ENCODE measurements around the gene RASGRP2.

RASGRP2 gene

DNA sequence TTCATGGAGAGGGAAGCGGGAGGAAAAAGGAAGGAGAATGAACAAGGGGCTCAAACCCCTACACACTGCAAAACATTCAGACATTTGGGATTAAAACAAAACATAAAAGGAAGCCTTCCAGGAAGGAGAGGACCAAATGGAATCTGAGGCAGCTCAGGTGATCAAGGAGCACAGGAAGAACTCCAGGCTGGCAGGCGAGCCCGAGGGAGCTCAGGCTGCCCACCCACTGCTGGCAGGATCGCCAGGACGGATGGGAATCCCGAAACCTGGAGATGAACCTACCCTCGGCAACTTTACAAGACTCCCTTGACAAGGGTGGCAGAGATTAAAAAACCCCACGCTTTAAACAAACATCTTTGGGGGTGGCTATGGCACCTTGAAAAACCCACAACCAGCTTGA, 20.8 kb upstream of the RASGRP2 start:
- Mint-ChIP-seq H3K4me1 (ENCODE audit: low read depth) (peaks cover 73% of the 10 kb centered on the region), H3K36me3 (ENCODE audit: low read depth) (peaks cover 78% of the 10 kb centered on the region), H3K4me3 (peak overlapping the region; percentile 85)

DNA sequence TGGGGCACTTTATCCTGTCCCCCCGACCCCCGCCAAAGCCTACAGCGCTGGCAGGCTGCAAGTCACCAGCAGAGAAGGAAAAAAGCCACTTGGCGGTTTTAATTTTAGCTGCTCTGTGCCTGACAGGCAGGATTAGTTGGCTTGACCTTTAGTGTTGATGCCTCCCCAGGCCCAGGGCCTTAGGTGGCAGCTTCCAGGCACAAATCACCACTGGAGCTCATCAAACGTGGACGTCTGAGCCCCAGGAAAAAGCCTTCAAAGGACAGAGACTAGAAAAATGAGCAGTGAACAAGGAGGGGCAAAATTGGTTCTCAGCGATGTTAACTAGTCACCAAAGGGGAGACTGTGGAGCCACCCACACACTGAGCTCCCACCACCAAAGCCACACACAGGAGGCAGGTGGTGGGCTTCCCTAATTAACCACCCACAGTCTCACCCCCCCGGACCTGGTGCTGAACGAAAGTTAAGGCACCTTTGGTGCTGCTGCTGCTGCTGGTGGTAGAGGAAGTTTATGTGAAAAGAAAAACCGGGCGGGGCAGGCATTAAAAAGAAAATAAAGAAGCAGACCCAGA, 20.2 kb upstream of the RASGRP2 start:
- Mint-ChIP-seq H3K4me3 (peak overlapping the region; percentile 85), H3K27me3 (ENCODE audit: low read depth) (no peaks in the 10 kb centered on the region)

More for the DNA sequence above, 20.8 kb upstream of the RASGRP2 start:
- Mint-ChIP-seq H3K27me3 (ENCODE audit: low read depth) (no peaks in the 10 kb centered on the region), H3K27ac (peak overlapping the region; percentile 96), H3K9me3 (no peaks in the 10 kb centered on the region)
- no peak for DNase-seq (ENCODE audit: low spot score)

DNA sequence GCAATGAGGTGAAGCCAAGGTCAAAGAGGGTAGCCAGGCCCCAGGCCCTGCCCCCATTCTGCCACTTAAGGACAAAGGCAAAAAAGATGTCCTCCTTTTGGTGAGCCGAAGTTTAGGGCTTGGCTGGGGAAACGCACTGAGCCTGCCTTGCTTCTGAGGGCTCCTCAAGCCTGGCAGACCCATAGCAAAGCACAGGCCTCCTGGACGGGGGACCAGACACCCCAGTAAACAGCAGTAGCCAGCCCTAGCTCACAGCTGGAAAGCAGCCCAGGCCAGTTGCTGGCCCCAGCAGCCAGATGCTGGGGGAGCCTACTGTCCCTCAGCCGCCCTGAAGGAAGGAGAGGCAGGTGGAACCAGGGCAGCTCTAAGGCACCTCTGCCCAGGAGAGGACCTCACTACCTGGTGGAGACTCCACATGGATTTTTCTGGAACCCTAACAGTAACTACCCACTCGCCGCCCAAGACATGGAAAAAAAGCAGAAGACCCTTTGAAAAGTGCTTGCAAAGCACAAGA, 19.6 kb upstream of the RASGRP2 start:
- Mint-ChIP-seq H3K4me1 (ENCODE audit: low read depth) (peaks cover 66% of the 10 kb centered on the region), H3K27me3 (ENCODE audit: low read depth) (no peaks in the 10 kb centered on the region), H3K4me3 (peak overlapping the region; percentile 85), H3K9me3 (no peaks in the 10 kb centered on the region), H3K36me3 (ENCODE audit: low read depth) (peaks cover 67% of the 10 kb centered on the region), H3K27ac (peak overlapping the region; percentile 96)
- no peak for DNase-seq (ENCODE audit: low spot score)

More for the DNA sequence above, 20.2 kb upstream of the RASGRP2 start:
- peaks cover 67% of the 10 kb centered on the region for H3K4me1 Mint-ChIP-seq (ENCODE audit: low read depth)
- DNase-seq (ENCODE audit: low spot score): no peak
- H3K27ac Mint-ChIP-seq: peak overlapping the region; percentile 96
- H3K9me3 Mint-ChIP-seq: no peaks in the 10 kb centered on the region
- H3K36me3 Mint-ChIP-seq (ENCODE audit: low read depth): peaks cover 72% of the 10 kb centered on the region

DNA sequence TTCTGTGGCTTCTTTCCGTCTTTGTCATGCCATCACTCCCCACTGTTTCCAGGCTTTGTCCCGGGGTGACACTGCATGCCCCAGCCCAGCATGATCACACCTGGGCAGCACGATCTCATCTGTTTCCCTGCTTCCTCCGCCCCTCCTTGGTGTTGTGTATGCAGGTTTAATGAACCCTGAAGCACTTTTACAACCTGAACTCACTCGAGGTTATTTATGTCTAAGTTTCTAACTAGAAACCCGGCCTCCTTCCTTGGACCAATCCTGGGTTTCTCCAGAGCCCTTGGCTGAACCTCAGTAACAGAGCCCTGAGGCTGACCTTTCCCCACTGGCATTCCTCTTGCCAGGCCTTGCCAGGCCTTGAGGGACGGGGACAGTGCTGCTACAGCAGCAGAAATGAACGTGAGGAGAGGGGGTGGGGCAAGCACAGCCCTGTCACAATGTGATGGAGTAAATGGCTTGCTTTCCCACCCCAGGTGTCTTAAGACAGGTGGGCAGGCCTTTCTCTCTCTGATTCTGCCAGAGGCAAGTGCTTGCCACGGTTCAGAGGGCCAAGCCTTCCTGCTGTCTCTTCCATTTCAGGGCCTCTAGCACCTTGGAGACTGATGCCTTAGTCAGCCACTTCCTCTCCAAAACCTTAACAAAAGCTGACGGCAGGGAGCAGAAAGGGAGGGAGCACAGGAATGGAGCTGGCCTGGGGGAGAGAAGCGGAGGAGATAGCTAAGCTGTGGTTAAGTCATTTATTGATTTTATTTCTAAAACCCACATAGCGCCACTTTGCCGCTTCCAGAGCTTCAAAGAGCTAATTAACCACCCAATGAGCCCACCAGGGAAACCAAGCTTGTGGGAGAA, 19.0 kb upstream of the RASGRP2 start:
- DNase-seq (ENCODE audit: low spot score): no peak
- Mint-ChIP-seq H3K27me3 (ENCODE audit: low read depth) (no peaks in the 10 kb centered on the region), H3K9me3 (no peaks in the 10 kb centered on the region), H3K4me1 (ENCODE audit: low read depth) (peaks cover 60% of the 10 kb centered on the region), H3K27ac (peak overlapping the region; percentile 96), H3K4me3 (peak overlapping the region; percentile 85), H3K36me3 (ENCODE audit: low read depth) (peaks cover 60% of the 10 kb centered on the region)

DNA sequence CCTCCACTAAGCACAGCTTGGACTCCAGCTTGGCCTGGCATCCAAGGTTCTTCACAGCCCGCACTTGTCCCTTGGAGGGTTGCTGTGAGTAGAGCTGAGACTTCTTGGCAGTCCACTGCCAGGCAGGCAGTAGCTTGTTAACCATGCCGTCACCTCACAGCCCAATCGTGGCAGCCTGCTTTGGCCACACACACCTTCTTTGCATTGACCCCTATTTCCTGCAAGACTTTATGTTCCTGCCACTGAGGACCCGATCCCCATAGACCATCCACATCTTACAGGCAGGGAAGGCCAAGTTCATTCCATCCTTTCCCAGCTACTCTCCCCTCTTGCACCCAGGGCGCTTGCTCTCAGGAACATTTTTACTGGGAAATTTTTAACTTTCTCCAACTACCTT, 18.3 kb upstream of the RASGRP2 start:
- Mint-ChIP-seq H3K36me3 (ENCODE audit: low read depth) (peaks cover 56% of the 10 kb centered on the region), H3K4me3 (peak overlapping the region; percentile 85), H3K4me1 (ENCODE audit: low read depth) (peaks cover 55% of the 10 kb centered on the region), H3K9me3 (no peaks in the 10 kb centered on the region), H3K27ac (peak overlapping the region; percentile 96), H3K27me3 (ENCODE audit: low read depth) (no peaks in the 10 kb centered on the region)
- DNase-seq (ENCODE audit: low spot score): no peak

DNA sequence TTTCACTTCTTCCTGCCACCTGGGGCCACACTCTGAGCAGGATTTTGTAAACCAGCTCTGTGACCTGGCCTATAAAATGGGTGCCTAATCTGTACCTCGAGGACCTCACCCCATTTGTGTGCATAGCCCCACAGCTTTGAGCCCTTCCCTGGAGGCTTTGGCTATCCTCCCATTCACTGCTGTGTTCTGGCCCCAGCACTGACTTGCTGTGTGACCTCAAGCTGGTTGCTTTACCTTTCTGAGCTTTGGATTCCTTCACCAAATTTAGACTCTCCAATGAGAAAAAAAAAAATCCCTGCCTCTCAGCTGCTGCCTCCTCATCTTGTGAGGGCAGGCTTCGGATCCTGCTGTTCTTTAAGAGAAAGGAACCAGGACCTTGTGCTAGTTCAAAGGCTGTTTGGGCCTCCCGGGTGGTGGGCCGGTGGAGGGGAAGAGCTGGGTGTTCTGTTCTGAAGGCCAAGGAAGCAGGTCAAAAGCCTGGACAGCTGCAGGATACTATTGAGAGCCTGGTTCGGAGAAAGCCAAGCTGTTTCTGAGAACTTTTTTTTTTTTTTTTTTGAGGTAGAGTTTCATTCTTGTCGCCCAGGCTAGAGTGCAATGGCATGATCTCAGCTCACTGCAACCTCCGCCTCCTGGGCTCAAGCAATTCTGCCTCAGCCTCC, 16.9 kb upstream of the RASGRP2 start:
- H3K27me3 Mint-ChIP-seq (ENCODE audit: low read depth): no peaks in the 10 kb centered on the region
- H3K36me3 Mint-ChIP-seq (ENCODE audit: low read depth): peaks cover 45% of the 10 kb centered on the region
- H3K4me1 Mint-ChIP-seq (ENCODE audit: low read depth): peaks cover 50% of the 10 kb centered on the region
- H3K9me3 Mint-ChIP-seq: no peaks in the 10 kb centered on the region
- no peak for DNase-seq (ENCODE audit: low spot score)
- H3K4me3 Mint-ChIP-seq: peak overlapping the region; percentile 76
- peak overlapping the region; percentile 90 for H3K27ac Mint-ChIP-seq

DNA sequence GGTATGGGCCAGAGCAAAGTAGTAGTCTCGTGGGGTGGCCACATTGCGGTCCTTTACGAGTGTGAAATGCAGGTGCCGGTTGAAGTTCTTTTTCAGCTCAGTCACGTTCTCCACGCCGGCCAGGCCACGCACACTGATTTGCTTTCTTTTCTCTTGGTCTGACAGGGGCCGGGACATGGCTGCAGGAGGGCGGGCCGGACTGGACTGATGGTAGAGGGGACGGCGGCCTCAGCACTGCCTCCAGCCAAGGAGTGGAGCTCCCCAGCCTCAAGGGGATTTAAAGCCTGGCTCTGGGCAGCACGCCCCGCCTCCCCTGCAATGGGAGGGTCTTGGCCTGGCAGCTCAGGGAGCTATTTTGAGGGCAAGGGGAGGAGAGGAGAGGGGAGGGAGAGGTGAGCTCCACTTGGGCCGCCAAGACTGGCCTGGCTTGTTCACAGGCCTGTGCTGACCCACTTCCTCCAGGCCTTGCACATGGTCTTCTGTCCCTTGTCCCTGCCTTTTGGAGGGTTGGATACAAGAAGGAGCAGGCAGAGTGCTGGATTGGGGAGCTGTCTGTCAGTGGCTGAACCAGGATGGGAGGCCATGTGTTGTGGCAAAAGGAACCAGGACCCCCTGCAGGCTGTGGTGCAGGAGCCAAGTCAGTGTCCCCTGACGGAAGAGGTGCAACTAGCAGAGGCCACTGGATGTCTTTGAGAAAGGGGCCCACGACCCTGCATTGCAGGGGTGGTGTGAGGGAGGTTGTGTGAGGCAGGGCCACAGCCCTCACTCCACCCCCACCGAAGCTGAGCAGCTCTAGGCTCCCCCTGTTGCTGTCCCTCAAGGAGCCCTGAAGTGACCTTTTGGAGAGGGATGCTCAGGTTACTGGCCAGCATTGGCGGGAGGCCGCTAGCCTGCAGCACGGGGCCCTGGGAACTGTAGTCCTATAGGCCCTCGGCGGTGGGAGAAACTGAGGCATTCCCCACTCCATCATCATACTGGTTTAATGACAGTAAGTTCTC, 16.1 kb upstream of the RASGRP2 start, which contains the start of gene PYGM:
TSS of gene PYGM (minus strand) at position 253 of the 998 bp plus-strand sequence. CDS start at position 177, 76 bp downstream.
- Mint-ChIP-seq H3K36me3 (ENCODE audit: low read depth) (peaks cover 38% of the 10 kb centered on the region), H3K4me3 (peak within 1 kb of the TSS; percentile 76), H3K27ac (peak within 1 kb of the TSS; percentile 90), H3K9me3 (no peaks in the 10 kb centered on the region), H3K27me3 (ENCODE audit: low read depth) (no peaks in the 10 kb centered on the region), H3K4me1 (ENCODE audit: low read depth) (peaks cover 45% of the 10 kb centered on the region)
- DNase-seq (ENCODE audit: low spot score): no peak

DNA sequence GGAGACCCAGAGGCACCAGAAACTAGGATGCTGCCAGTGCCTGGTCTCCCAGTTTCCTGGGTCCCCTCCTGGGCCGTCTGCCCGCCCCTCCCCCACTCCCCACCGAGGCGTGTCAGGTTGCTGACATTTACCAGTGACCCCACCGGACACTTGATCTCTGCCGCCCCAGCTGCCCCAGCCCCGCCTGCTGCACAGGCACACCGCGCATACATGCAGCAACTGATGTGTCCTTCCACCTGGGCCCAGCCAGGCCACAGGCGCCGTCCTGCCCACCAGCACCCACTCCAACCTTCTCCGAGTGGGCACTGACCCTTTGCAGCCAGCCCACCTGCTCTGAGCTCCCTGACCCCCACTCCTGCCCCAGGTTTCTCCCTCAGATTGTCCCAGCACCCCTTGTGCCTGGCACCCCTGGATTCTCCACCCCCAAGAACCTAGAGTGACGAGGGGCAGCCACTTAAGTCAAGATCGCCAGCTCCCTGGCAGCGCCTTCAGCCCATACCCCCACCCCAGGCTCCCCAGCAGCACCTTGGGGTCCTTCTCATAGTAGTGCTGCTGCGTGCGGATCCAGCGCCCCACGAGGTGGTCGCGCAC, 15.3 kb upstream of the RASGRP2 start:
- Mint-ChIP-seq H3K4me3 (no peak overlapping the region), H3K36me3 (ENCODE audit: low read depth) (peaks cover 30% of the 10 kb centered on the region)

DNA sequence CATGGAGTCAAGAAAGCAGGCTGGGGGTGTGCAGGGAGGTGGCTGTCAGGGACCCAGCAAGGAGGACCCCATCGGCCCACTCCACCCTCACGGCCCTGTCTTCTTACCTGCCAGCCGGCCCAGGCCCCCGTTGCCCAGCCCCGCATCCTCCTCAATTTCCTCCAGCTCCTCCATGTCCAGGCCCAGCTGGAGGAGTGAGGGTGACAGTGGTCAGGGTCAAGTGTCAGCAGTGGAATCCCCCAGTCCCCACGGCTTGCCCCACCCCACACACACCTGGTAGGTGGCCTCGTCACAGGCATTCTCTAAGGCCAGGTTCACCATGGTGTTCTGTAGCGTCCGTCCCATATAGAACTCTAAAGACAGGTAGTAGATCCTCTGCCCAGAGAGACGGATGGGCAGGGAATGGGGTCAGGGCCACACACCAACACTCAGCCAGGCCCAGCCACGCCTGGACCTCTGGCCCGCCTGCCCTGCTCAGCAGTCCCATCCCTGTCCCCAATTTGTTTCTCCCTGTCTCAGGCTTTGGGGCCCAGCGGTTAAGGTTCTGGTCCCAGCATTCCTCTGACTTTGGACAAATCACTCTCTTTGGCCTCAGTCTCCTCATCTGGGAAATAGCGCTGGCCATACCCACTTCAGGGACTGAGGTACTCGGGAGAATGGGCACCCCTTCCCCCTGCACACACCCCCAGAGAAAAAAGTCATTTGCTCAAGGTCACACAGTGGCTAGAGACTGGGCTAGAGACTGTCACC, 14.6 kb upstream of the RASGRP2 start:
- Mint-ChIP-seq H3K4me3 (no peak overlapping the region), H3K27ac (no peak overlapping the region), H3K27me3 (ENCODE audit: low read depth) (no peaks in the 10 kb centered on the region), H3K9me3 (no peaks in the 10 kb centered on the region), H3K36me3 (ENCODE audit: low read depth) (peaks cover 23% of the 10 kb centered on the region), H3K4me1 (ENCODE audit: low read depth) (peaks cover 30% of the 10 kb centered on the region)
- DNase-seq (ENCODE audit: low spot score): no peak

More for the DNA sequence above, 15.3 kb upstream of the RASGRP2 start:
- Mint-ChIP-seq H3K4me1 (ENCODE audit: low read depth) (peaks cover 37% of the 10 kb centered on the region), H3K27ac (peak overlapping the region; percentile 65), H3K9me3 (no peaks in the 10 kb centered on the region), H3K27me3 (ENCODE audit: low read depth) (no peaks in the 10 kb centered on the region)
- no peak for DNase-seq (ENCODE audit: low spot score)

DNA sequence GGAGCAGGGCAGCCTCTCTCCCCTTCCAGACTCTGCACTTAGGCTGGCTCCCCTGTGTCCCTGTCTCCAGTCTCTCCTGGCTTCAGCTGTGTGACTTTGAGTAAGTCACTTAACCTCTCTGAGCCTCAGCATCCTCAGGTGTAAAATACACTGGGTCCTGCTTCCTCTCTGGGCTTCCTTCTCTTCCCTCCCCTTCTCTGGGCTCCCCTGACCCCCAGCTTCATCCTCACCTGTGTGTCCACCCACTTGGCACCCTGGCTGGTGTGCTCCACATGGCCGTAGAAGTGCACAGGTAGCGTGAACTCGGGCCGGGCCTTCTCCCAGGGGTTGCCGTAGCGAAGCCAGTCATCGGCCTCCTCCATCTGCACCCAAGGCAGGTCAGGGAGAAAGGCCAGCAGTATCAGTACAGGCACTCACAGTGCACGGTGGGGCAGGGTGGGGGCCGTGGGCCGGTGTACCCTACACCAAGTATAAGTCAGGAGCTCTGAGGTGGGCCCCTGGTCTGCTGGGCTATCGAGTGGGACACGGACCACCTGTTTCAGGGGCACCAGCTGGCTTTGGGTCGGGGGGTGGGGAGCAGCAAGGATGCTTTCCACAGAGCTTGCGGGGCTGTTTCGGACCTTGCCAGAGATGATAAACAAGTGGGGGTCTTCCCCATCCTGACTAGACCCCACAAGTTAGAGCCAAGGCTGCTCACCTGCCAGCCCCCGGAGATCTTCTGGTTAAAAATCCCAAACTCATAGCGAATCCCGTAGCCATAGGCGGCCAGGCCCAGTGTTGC, 13.8 kb upstream of the RASGRP2 start:
- H3K9me3 Mint-ChIP-seq: no peaks in the 10 kb centered on the region
- no peak for DNase-seq (ENCODE audit: low spot score)
- H3K27ac Mint-ChIP-seq: peak overlapping the region; percentile 20
- H3K36me3 Mint-ChIP-seq (ENCODE audit: low read depth): peaks cover 18% of the 10 kb centered on the region
- no peak overlapping the region for H3K4me3 Mint-ChIP-seq
- H3K4me1 Mint-ChIP-seq (ENCODE audit: low read depth): peaks cover 23% of the 10 kb centered on the region
- no peaks in the 10 kb centered on the region for H3K27me3 Mint-ChIP-seq (ENCODE audit: low read depth)

DNA sequence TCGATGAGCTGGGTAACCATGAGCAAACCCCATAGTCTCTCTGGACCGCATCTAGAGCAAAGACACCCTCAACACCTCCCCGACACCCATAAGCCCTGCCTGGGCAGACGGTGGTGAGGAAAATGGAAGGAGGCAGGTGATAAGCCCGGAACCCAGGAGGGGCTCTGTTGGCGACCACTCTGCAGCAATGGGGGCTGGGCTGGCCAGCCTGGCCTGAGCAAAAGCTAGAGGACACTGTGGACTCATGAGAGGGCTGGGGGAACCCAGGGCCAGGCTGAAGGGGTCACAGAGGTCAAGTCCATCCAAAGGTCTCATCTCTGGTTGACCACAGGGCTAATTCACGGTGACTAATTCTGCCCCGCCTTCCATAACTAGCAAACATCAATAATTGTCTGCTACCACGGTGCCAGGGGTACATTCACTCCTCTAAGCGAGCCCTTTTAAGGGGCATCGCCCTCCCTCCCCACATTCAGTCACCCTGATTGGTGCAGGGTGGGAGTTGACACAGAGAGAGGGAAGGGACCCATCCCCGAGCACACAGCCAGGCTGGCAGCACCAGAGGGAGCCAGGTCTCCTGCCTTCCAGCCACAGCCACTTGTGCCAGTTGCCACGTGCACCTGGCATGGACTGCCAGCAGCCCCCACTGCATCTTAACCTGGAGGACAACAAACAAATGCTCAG, 11.9 kb upstream of the RASGRP2 start:
- no peaks in the 10 kb centered on the region for H3K27me3 Mint-ChIP-seq (ENCODE audit: low read depth)
- no peak overlapping the region for H3K27ac Mint-ChIP-seq
- H3K4me1 Mint-ChIP-seq (ENCODE audit: low read depth): peaks cover 7% of the 10 kb centered on the region
- H3K4me3 Mint-ChIP-seq: no peak overlapping the region
- no peak for DNase-seq (ENCODE audit: low spot score)
- H3K9me3 Mint-ChIP-seq: no peaks in the 10 kb centered on the region
- peaks cover 19% of the 10 kb centered on the region for H3K36me3 Mint-ChIP-seq (ENCODE audit: low read depth)

All from T-helper 2 cell treated with Interferon-gamma antibody and Interleukin-4, amounts not matched to agents 5 μg/mL and 100 μg/mL, for 36 hours (primary cell).